Memory B cell (primary cell): Measurements from ENCODE around the gene CCK.

Experiments
- ATAC-seq: fragments of 150-1000 bp; cut with Tn5 transposase; 2 replicates; pipeline ENCODE4 v1.10.0; 2021; ENCODE audit warnings: low read depth, mild to moderate bottlenecking, moderate library complexity
- DNase-seq, 2 donors: peaks; one replicate each; pipeline ENCODE4 v3.0.0; 2022; ENCODE audit warnings: low spot score in 2 of 2
- H3K27ac Mint-ChIP-seq: one replicate; pipeline ENCODE4 v1.8.0; 2022; ENCODE audit warnings: mild to moderate bottlenecking, moderate library complexity, mixed read lengths
- H3K27me3 Mint-ChIP-seq: one replicate; pipeline ENCODE4 v1.8.0; 2022; ENCODE audit warnings: mixed read lengths
- H3K36me3 Mint-ChIP-seq: one replicate; pipeline ENCODE4 v1.8.0; 2022; ENCODE audit warnings: mild to moderate bottlenecking, mixed read lengths
- H3K4me1 Mint-ChIP-seq: one replicate; pipeline ENCODE4 v1.8.0; 2022; ENCODE audit warnings: mixed read lengths
- H3K4me3 Mint-ChIP-seq: one replicate; pipeline ENCODE4 v1.8.0; 2022; ENCODE audit warnings: mild to moderate bottlenecking, moderate library complexity, mixed read lengths
- H3K9me3 Mint-ChIP-seq: one replicate; pipeline ENCODE4 v1.8.0; 2022; ENCODE audit warnings: mixed read lengths

Gene CCK

DNA sequence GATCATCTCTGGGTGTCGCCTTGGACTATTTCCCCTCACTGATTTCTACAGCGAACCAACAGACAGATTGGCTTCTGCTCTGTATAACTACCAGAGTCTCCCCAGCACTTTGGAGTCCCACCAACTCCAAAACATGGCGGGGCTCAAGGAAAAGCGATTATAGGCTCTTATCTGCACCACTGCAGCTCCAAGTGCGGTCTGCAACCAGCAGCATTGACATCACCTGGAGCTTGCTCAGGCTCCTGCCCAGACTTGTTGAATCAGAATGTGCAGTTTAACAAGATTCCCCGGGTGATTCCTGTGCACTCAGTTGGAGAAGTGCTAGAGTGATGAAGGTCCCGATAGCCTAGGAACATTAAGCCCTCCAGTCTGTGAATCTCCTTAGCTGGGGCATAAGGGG is 9.0 kb downstream of the CCK start:
- Mint-ChIP-seq H3K27me3 (peaks cover 18% of the 10 kb centered on the region), H3K4me1 (no peaks in the 10 kb centered on the region), H3K27ac (no peak overlapping the region), H3K4me3 (no peak overlapping the region), H3K9me3 (no peaks in the 10 kb centered on the region), H3K36me3 (no peaks in the 10 kb centered on the region)
- ATAC-seq (no peak), DNase-seq (no peak)

DNA sequence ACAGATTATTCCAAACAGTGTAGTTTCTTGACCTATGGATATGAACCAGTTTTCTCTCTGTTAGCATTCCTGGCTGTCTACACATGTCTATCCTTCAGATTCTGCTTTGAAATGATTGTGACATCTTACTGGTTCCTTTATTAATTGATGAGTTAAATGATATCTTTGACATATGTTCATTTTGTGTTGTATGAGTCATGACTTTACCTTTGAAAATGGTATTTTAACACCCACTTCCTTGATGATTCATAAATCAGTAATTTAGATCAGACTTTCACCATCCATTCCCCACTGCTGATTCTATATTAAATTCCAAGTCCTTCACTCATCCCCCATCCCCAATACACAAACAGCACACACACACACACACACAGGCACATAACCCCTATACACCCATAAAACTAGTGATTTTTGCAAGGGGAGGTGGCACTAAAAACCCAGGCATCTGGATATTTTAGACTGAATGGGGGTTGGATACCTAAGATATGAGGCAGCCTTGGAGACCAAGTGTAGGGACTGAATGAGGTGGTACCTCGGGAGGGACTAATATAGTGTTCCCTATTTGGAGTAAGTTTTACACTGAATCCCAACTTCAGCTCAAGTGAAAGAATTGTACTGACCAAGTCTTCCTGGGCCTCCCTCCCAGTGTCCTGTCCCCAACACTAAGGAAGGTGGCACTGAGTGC is 9.7 kb downstream of the CCK start:
- no peak overlapping the region for H3K4me3 Mint-ChIP-seq
- peaks cover 17% of the 10 kb centered on the region for H3K27me3 Mint-ChIP-seq
- H3K9me3 Mint-ChIP-seq = no peaks in the 10 kb centered on the region
- no peaks in the 10 kb centered on the region for H3K4me1 Mint-ChIP-seq
- ATAC-seq (no peak), DNase-seq (no peak)
- H3K27ac Mint-ChIP-seq = no peak overlapping the region
- no peaks in the 10 kb centered on the region for H3K36me3 Mint-ChIP-seq

GRCh38 chr3:42254566-42254965 is 11.4 kb downstream of the CCK start:
- H3K27ac Mint-ChIP-seq = no peak overlapping the region
- H3K9me3 Mint-ChIP-seq = no peaks in the 10 kb centered on the region
- no peak for ATAC-seq
- no peak for DNase-seq
- H3K4me3 Mint-ChIP-seq = no peak overlapping the region
- H3K4me1 Mint-ChIP-seq = no peaks in the 10 kb centered on the region
- no peaks in the 10 kb centered on the region for H3K36me3 Mint-ChIP-seq
- H3K27me3 Mint-ChIP-seq = peaks cover 13% of the 10 kb centered on the region

DNA sequence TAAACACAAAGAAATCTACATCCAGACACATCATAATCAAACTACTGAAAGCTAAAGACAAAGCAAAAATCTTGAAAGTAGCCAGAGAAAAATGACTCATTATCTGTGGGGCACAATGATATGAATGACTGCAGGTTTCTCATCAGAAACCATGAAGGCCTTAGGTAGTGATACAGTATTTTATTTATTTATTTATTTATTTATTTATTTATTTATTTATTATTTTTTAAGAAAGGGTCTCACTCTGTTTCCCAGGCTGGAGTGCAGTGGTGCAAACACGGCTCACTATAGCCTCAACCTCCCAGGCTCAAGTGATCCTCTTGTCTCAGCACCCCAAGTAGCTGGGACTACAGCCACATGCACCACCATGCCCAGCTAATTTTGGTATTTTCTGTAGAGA is 15.2 kb downstream of the CCK start:
- DNase-seq = no peak
- H3K9me3 Mint-ChIP-seq = no peaks in the 10 kb centered on the region
- ATAC-seq = no peak
- no peaks in the 10 kb centered on the region for H3K36me3 Mint-ChIP-seq
- H3K27ac Mint-ChIP-seq = no peak overlapping the region
- H3K4me3 Mint-ChIP-seq = no peak overlapping the region
- H3K4me1 Mint-ChIP-seq = no peaks in the 10 kb centered on the region
- peaks cover 8% of the 10 kb centered on the region for H3K27me3 Mint-ChIP-seq

DNA sequence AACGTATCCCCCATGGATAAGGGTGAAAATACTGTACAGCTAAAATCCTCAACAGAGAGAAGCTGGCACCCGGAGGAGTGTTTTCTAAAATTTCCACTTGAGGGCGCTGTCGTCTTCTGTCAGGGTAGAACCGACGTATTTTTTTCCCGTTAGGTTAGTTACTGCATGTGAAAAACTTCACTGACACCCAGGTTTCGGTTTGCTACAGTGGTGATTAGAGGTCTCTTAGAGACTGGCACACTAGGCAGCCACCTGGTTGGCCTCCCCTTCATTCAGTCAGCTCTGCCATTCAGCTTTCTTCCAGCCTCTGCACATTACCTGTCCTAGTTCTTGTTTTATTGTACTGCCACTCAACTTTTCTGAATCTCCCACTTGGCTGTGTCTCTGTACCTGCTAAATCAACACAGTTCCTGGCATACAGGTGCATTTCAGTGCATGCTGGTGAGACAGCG is 18.4 kb downstream of the CCK start:
- Mint-ChIP-seq H3K27me3 (peaks cover 10% of the 10 kb centered on the region), H3K9me3 (no peaks in the 10 kb centered on the region), H3K36me3 (no peaks in the 10 kb centered on the region), H3K4me1 (no peaks in the 10 kb centered on the region), H3K4me3 (no peak overlapping the region), H3K27ac (no peak overlapping the region)
- peak; percentile 57 to 58 for DNase-seq
- peak; percentile 67 for ATAC-seq

DNA sequence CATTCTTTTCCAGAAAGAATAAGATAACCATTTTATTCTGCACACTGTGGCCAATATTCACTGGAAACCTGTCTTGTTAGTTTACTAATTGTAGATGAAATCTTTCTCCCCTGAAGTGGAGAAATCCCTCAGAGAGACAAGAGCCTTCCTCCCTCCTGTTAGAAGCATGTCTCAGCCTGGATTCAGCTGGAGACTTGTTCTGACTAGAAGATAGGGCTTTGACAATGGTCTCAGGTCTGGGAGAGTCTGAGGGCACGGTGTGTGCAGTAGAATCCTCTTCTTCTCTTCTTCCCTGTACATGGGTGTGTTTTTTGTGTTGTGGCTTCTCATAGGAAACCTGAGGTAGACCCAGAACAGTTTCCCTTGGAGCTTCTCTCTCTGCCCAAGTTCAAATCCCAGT is 19.9 kb downstream of the CCK start:
- Mint-ChIP-seq H3K9me3 (no peaks in the 10 kb centered on the region), H3K4me1 (no peaks in the 10 kb centered on the region), H3K36me3 (no peaks in the 10 kb centered on the region), H3K27ac (no peak overlapping the region), H3K27me3 (peaks cover 10% of the 10 kb centered on the region), H3K4me3 (no peak overlapping the region)
- DNase-seq = no peak
- ATAC-seq = no peak

DNA sequence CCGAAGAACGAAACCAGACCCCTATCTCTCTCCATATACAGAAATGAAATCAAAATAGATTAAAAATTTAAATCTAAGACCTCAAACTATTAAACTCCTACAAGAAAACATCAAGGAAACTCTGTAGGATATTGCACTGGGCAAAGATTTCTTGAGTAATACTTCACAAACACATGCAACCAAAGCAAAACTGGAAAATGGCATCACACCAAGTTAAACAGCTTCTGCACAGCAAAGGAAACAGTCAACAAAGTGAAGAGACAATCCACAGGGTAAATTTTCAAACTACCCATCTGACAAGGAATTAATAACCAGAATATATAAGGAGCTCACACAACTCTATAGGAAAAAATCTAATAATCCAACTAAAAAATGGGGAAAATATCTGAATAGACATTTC is 29.4 kb downstream of the CCK start:
- Mint-ChIP-seq H3K4me1 (no peaks in the 10 kb centered on the region), H3K4me3 (no peak overlapping the region), H3K27ac (no peak overlapping the region), H3K36me3 (peaks cover 8% of the 10 kb centered on the region), H3K27me3 (peaks cover 23% of the 10 kb centered on the region), H3K9me3 (peaks cover 6% of the 10 kb centered on the region)
- DNase-seq = no peak
- ATAC-seq = no peak

- H3K27ac Mint-ChIP-seq = no peak overlapping the region
- peaks cover 6% of the 10 kb centered on the region for H3K9me3 Mint-ChIP-seq
- ATAC-seq = no peak
- H3K4me1 Mint-ChIP-seq = no peaks in the 10 kb centered on the region
- H3K36me3 Mint-ChIP-seq = peaks cover 8% of the 10 kb centered on the region
- H3K4me3 Mint-ChIP-seq = no peak overlapping the region
- peaks cover 23% of the 10 kb centered on the region for H3K27me3 Mint-ChIP-seq
- DNase-seq = no peak
Observed at GRCh38 chr3:42235532-42235931, 30.5 kb downstream of the CCK start.

DNA sequence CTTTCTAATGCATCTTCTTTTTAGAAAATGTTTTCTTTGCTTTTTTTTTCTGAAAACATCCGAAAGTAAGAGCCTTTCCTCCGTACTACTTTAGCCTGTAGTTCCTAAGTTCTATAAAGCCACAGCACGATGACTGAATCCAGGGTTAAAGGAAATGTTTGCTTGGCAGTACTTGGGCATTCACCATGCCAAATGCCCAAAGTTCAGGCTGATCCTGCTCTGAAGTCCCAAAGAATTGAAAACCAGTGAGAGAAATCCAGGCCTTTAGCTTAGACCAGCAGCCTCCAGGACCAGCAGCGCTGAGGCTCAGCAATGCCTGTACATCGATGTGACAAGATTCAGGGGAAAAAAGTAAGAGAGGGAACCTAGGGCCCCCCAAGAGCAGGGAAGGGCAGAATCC is 35.1 kb downstream of the CCK start:
- Mint-ChIP-seq H3K36me3 (peaks cover 9% of the 10 kb centered on the region), H3K27ac (no peak overlapping the region), H3K4me1 (peaks cover 6% of the 10 kb centered on the region), H3K4me3 (no peak overlapping the region), H3K27me3 (peaks cover 12% of the 10 kb centered on the region), H3K9me3 (peaks cover 3% of the 10 kb centered on the region)
- ATAC-seq (no peak), DNase-seq (no peak)

GRCh38 chr3:42229942-42230688 is 35.9 kb downstream of the CCK start:
- peaks cover 10% of the 10 kb centered on the region for H3K27me3 Mint-ChIP-seq
- no peak for DNase-seq

GRCh38 chr3:42229266-42229941 is 36.6 kb downstream of the CCK start:
- H3K27ac Mint-ChIP-seq = no peak overlapping the region

More at GRCh38 chr3:42229942-42230688, 35.9 kb downstream of the CCK start:
- Mint-ChIP-seq H3K36me3 (peaks cover 14% of the 10 kb centered on the region), H3K4me3 (no peak overlapping the region), H3K9me3 (peaks cover 3% of the 10 kb centered on the region), H3K27ac (no peak overlapping the region), H3K4me1 (peaks cover 6% of the 10 kb centered on the region)
- no peak for ATAC-seq

DNA sequence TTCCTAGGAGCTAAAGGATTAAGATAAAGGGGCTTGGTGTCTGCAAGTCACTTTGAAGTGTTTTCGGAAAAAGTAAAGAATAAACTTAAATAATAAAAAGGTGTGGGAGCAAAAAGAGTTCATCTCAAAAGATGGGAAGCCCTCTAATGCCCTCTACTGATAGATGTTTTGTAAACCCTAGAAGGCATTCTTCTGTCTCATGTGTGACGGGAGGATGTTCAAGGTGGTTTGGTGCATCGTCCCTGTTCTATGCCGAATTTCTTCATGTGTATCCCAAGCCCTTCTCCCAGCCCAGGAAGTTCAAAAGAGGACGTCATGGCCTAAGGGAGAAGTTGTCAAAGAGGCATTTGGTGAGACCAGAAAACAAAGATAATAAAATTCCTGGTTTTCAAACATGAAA is 37.2 kb downstream of the CCK start:
- Mint-ChIP-seq H3K36me3 (peaks cover 21% of the 10 kb centered on the region), H3K9me3 (peaks cover 3% of the 10 kb centered on the region), H3K27ac (no peak overlapping the region), H3K4me3 (no peak overlapping the region), H3K4me1 (peaks cover 6% of the 10 kb centered on the region), H3K27me3 (no peaks in the 10 kb centered on the region)
- no peak for ATAC-seq
- DNase-seq = no peak

More at GRCh38 chr3:42229266-42229941, 36.6 kb downstream of the CCK start:
- peaks cover 3% of the 10 kb centered on the region for H3K9me3 Mint-ChIP-seq
- H3K4me3 Mint-ChIP-seq = no peak overlapping the region
- DNase-seq = no peak
- H3K4me1 Mint-ChIP-seq = peaks cover 6% of the 10 kb centered on the region
- peaks cover 5% of the 10 kb centered on the region for H3K27me3 Mint-ChIP-seq
- no peak for ATAC-seq
- H3K36me3 Mint-ChIP-seq = peaks cover 16% of the 10 kb centered on the region

DNA sequence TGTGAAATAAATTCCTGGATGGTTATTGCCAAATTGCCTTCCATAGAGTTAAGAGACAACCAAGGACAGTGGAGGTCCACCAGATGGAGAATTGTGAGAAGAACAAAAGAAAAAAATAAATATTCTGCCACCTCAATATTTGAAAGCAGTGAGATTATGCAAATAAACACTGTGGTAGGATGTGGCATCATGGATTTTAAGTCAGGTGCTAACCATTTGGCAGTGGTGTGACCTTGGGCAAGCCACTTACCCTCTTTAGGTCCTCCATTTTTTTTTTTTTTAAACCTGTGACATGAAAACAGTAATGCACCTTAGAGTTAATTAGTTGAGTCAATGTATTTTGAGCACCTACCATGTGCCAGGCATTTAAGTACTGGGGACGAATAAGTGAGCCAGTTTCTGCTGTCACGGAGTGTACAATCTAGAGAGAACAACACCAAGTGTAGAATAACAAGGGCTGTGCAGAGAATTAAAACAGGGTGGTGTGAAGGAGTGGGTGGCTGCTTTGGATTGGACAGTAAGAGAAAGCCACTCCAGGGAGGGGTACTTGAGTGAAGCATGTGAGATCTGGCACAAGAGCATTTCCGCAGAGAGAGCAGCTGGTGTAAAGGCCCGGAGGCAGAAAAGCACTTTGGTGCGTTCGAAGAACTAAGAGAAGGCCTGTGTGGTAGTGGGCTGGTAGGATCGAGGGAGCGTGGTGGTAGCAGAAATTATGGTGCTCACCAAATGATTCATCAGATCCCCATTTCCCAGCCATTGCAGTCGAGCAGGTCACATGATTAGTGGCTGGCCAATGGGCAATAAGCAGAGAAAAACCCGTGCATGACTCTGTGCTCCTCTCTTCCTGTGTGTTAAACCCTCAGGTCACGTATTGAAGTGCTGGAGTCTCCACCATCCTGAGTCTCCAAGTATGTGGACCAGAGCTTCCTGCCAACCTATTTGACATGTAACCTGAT is 39.2 kb downstream of the CCK start:
- peak overlapping the region; percentile 60 for H3K27ac Mint-ChIP-seq

More for the DNA sequence above, 39.2 kb downstream of the CCK start:
- peaks cover 3% of the 10 kb centered on the region for H3K9me3 Mint-ChIP-seq
- DNase-seq (no peak), ATAC-seq (peak; percentile 70)
- peaks cover 6% of the 10 kb centered on the region for H3K4me1 Mint-ChIP-seq
- no peaks in the 10 kb centered on the region for H3K27me3 Mint-ChIP-seq
- H3K36me3 Mint-ChIP-seq = peaks cover 39% of the 10 kb centered on the region
- H3K4me3 Mint-ChIP-seq = no peak overlapping the region
